HG02759 (cell line): ENCODE results near the gene ZAR1L.

Experiments used
- ATAC-seq: cut with Tn5 transposase; IDR thresholded peaks from one replicate; pipeline ENCODE4 v1.9.1; 2021; ENCODE audit warnings: mild to moderate bottlenecking, moderate library complexity; ENCODE audit not compliant: unreplicated experiment

The ZAR1L gene

DNA sequence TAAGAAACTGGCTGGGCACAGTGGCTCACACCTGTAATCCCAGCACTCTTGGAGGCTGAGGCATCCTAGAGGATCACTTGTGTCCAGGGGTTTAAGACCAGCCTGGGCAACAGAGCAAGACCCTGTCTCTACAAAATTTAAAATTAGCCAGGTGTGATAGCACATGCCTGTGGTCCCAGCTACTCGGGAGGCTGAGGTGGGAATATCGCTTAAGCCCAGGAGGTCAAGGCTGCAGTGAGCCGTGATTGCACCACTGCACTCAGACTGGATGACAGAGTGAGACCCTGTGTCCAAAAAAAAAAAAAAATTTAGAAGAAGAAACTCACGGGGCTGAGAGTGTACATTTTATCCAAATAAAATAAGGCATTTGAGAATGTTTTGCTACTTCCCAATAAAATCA is 58.9 kb downstream of the ZAR1L start:
- no peak for ATAC-seq

DNA sequence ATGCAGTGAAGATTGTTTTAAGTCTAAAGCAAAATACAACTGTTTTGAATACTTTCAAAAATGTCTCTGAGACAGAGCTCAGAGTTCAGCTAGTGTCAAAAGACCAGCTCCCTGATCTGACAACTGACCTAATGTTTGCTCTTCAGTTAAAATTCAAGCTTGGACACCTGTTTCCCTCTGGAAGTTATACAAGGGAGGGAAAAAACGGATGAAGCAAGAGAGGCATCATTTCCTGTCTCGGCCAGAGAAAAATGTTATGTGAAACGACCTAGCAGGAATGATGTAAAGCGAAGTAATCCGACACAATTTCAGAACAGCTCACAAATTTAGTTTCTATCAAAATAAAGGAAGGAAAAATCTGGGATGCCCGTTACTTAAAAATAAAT is 59.4 kb downstream of the ZAR1L start:
- no peak for ATAC-seq

DNA sequence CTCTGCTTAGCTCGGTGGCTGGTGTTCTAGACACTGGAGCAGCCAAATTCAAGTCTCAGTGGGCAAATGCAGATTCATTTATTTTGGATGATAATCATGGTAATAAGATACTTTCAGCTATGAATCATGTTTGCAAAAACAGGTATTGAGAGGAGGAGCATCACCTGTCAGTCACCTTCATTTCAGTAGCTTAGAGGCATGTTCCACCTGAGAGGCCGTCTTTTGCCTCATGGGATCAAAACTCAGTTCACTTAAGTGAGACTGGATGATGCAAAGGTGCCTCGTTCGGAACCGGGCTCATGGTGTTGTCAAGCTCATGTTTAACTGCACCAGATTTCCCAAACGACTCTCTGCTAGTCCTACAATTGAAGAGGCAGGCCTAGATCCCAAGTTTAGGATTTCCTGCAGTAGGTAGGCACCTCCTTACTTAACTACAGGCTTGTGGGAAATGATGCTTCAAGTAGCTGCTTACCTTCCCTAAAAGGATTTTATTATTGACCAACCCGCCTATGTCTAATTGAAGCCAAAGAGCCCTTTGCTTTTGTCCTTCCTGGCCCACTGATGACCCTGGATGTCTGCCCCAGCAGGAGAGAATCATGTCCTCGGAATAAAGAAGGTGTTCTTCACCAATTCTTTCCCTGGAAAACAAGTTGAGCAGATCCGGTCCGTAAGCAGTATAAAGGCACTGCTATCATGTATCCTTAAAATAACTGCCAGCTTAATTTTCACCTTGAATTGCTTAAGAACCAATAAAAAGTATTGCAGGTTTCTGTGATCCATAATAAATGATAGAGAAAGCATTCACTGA is 60.0 kb downstream of the ZAR1L start:
- no peak for ATAC-seq

DNA sequence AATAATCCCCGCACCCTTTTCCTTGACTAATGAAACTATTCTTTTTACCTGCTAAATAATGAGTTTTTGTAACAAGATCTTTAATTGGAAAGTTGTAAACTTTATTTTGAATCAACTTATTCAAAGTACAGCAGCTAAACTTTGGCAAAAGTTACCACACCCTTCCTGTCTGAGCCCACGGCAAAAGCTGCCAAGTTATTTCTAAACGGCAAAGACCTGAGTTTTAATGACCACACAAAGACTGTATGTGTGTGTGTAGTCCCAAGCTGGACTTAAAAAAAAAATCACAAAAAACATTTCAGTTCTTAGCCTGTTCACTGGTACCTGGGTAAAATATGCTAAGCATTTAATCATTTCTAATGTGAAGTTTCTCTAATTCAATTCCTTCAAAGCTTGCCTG is 60.7 kb downstream of the ZAR1L start:
- no peak for ATAC-seq

DNA sequence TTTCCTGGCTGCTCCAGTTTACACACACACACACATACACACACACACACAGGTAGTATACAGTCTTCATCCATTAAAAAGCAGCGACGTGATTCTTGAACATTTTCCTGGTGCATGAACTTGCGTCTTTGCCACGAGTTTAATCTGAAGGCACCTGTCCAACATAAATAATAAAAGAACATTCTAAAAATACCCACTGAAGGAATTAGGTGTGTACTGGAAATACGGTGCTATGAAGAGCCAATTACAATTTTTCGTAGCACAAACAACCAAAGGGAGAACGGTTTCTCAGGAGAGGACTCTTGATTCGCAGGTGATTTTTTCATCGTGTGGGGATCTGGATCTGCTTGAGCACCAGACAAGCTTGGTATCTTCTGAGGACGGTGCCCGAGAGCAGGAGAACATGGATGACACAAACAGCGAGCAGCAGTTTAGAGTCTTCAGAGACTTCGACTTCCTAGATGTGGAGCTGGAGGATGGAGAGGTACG is 61.2 kb downstream of the ZAR1L start:
- ATAC-seq: no peak
